DOHH2 (cell line): Measurements from ENCODE around the gene ARHGAP8.

ENCODE experiments used
- EZH2phosphoT487 ChIP-seq: fragments of 200-600 bp; sonication (generic); IDR thresholded peaks from 2 replicates; pipeline ENCODE4 v1.6.1; 2017; ENCODE audit warnings: borderline replicate concordance, mild to moderate bottlenecking, antibody characterized with exemption, low read length, moderate library complexity, mixed read lengths
- TF ChIP-seq, protein P1 (sequence below): fragments of 200-600 bp; sonication (generic); IDR thresholded peaks from one replicate; pipeline ENCODE4 v1.5.1; 2014; ENCODE audit warnings: antibody characterized with exemption, mild to moderate bottlenecking, low read depth, low read length; ENCODE audit not compliant: poor library complexity, severe bottlenecking

DNA sequence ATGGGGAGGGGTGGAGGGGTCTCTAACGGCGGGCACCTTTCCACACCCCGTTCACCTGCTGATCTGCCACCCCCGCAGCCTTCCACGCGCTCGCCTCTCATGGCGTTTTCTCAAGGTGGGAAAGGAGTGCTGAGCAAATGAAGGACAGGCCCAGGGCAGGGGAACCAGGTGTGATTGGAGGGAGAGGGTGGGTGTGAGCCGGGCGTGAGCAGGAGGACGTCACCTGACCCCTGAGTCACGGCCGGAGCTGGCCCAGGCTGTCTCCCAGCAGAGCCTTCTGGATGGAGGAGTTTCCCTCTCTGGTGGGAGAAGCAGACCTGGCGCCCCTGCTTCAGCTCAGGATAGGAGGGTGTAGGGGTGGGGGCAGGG lies 14.0 kb upstream of the ARHGAP8 start:
- TF ChIP-seq, protein P1, sequence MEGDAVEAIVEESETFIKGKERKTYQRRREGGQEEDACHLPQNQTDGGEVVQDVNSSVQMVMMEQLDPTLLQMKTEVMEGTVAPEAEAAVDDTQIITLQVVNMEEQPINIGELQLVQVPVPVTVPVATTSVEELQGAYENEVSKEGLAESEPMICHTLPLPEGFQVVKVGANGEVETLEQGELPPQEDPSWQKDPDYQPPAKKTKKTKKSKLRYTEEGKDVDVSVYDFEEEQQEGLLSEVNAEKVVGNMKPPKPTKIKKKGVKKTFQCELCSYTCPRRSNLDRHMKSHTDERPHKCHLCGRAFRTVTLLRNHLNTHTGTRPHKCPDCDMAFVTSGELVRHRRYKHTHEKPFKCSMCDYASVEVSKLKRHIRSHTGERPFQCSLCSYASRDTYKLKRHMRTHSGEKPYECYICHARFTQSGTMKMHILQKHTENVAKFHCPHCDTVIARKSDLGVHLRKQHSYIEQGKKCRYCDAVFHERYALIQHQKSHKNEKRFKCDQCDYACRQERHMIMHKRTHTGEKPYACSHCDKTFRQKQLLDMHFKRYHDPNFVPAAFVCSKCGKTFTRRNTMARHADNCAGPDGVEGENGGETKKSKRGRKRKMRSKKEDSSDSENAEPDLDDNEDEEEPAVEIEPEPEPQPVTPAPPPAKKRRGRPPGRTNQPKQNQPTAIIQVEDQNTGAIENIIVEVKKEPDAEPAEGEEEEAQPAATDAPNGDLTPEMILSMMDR: no peak
- no peak for TF ChIP-seq EZH2phosphoT487
